H9 (cell line): ENCODE data around the gene SOD1. TPM values are rescaled to one million over a fixed set of nuclear protein-coding genes. Genes with fewer than 3 reads are reported as not detected.

Source experiments
- DNase-seq: peaks from one replicate; pipeline ENCODE4 v3.0.0-alpha.2; 2017
- H2AFZ ChIP-seq: one replicate; pipeline ENCODE4 v1.6.1; 2013; ENCODE audit warnings: mild to moderate bottlenecking, low read length, control low read depth, moderate library complexity
- H2AK5ac ChIP-seq: 2 replicates; pipeline ENCODE4 v1.6.1; 2013; ENCODE audit warnings: low read length, control low read depth, mixed read lengths; ENCODE audit not compliant: insufficient read length
- H2BK120ac ChIP-seq: one replicate; pipeline ENCODE4 v1.6.1; 2013; ENCODE audit warnings: low read depth, mild to moderate bottlenecking, low read length, control low read depth, inconsistent platforms; ENCODE audit not compliant: poor library complexity, severe bottlenecking
- H2BK12ac ChIP-seq: 2 replicates; pipeline ENCODE4 v1.6.1; 2013; ENCODE audit warnings: low read length, control low read depth, mixed read lengths, low read depth; ENCODE audit not compliant: insufficient read length
- H2BK15ac ChIP-seq: 2 replicates; pipeline ENCODE4 v1.6.1; 2013; ENCODE audit warnings: low read depth, low read length, control low read depth
- H2BK20ac ChIP-seq: one replicate; pipeline ENCODE4 v1.6.1; 2013; ENCODE audit warnings: low read depth, mild to moderate bottlenecking, low read length, control low read depth, inconsistent platforms; ENCODE audit not compliant: poor library complexity, severe bottlenecking
- H2BK5ac ChIP-seq: 2 replicates; pipeline ENCODE4 v1.6.1; 2013; ENCODE audit warnings: low read length, control low read depth, mixed read lengths; ENCODE audit not compliant: insufficient read length
- H3K14ac ChIP-seq: 2 replicates; pipeline ENCODE4 v1.6.1; 2013; ENCODE audit warnings: low read length, control low read depth; ENCODE audit not compliant: insufficient read depth
- H3K18ac ChIP-seq: 2 replicates; pipeline ENCODE4 v1.6.1; 2013; ENCODE audit warnings: low read depth, mild to moderate bottlenecking, mixed read lengths, low read length, control low read depth; ENCODE audit not compliant: insufficient read length
- H3K23ac ChIP-seq: 2 replicates; pipeline ENCODE4 v1.6.1; 2013; ENCODE audit warnings: low read length, control low read depth, mixed read lengths, low read depth; ENCODE audit not compliant: insufficient read length
- H3K23me2 ChIP-seq: 2 replicates; pipeline ENCODE4 v1.6.1; 2013; ENCODE audit warnings: low read depth, mild to moderate bottlenecking, mixed read lengths, low read length, control low read depth; ENCODE audit not compliant: insufficient read length, poor library complexity, severe bottlenecking
- H3K27ac ChIP-seq: 2 replicates; pipeline ENCODE4 v1.5.1; 2013; ENCODE audit warnings: low read length, control low read depth, mixed read lengths, low read depth; ENCODE audit not compliant: insufficient read length
- H3K27me3 ChIP-seq: 2 replicates; pipeline ENCODE4 v1.6.1; 2013; ENCODE audit warnings: low read length, control low read depth, inconsistent platforms; ENCODE audit not compliant: insufficient read depth
- H3K4ac ChIP-seq: 2 replicates; pipeline ENCODE4 v1.6.1; 2013; ENCODE audit warnings: low read depth, mild to moderate bottlenecking, control low read depth, inconsistent platforms, low read length, moderate library complexity
- H3K4me1 ChIP-seq: 2 replicates; pipeline ENCODE4 v1.6.1; 2013; ENCODE audit warnings: low read length, control low read depth, inconsistent platforms; ENCODE audit not compliant: insufficient read depth
- H3K4me2 ChIP-seq: 2 replicates; pipeline ENCODE4 v1.6.1; 2013; ENCODE audit warnings: low read length, control low read depth, mixed read lengths; ENCODE audit not compliant: insufficient read length, insufficient read depth
- H3K56ac ChIP-seq: 2 replicates; pipeline ENCODE4 v1.6.1; 2013; ENCODE audit warnings: low read depth, mild to moderate bottlenecking, mixed read lengths, low read length, control low read depth; ENCODE audit not compliant: insufficient read length
- H3K79me1 ChIP-seq: 2 replicates; pipeline ENCODE4 v1.6.1; 2013; ENCODE audit warnings: low read depth, mild to moderate bottlenecking, moderate library complexity, low read length, control low read depth, inconsistent platforms; ENCODE audit not compliant: insufficient read depth, poor library complexity, severe bottlenecking
- H3K79me2 ChIP-seq: 2 replicates; pipeline ENCODE4 v1.6.1; 2013; ENCODE audit warnings: low read length, control low read depth, inconsistent platforms; ENCODE audit not compliant: insufficient read depth
- H3K9ac ChIP-seq: 2 replicates; pipeline ENCODE4 v1.6.1; 2013; ENCODE audit warnings: low read length, control low read depth, mixed read lengths; ENCODE audit not compliant: insufficient read length; ENCODE audit errors: extremely low read depth
- H3K9me3 ChIP-seq: one replicate; pipeline ENCODE4 v1.6.1; 2013; ENCODE audit warnings: low read depth, low read length, inconsistent platforms; ENCODE audit not compliant: control insufficient read depth
- H3T11ph ChIP-seq: one replicate; pipeline ENCODE4 v1.6.1; 2013; ENCODE audit warnings: mild to moderate bottlenecking, low read length, control low read depth, inconsistent platforms
- H4K20me1 ChIP-seq: one replicate; pipeline ENCODE4 v1.6.1; 2013; ENCODE audit not compliant: control insufficient read depth, insufficient read length, insufficient read depth
- H4K5ac ChIP-seq: 2 replicates; pipeline ENCODE4 v1.6.1; 2013; ENCODE audit warnings: low read depth, mild to moderate bottlenecking, mixed read lengths, low read length, control low read depth; ENCODE audit not compliant: insufficient read length
- H4K8ac ChIP-seq: replicated peaks from 2 replicates; pipeline ENCODE4 v1.6.1; 2013; ENCODE audit warnings: low read length, control low read depth, mixed read lengths, low read depth; ENCODE audit not compliant: insufficient read length
- H4K91ac ChIP-seq: 2 replicates; pipeline ENCODE4 v1.6.1; 2013; ENCODE audit warnings: low read depth, mild to moderate bottlenecking, moderate library complexity, mixed read lengths, low read length, control low read depth; ENCODE audit not compliant: insufficient read length
- H3K27ac Mint-ChIP-seq, 3 experiments: 2 replicates in 2 of 3; 3 replicates in 1 of 3; pipeline ENCODE4 v1.8.0; 2020 to 2021; ENCODE audit warnings: mixed read lengths in 3 of 3, mild to moderate bottlenecking in 1 of 3, moderate library complexity in 1 of 3
- H3K27me3 Mint-ChIP-seq: 2 replicates; pipeline ENCODE4 v1.8.0; 2021; ENCODE audit warnings: low read depth, mild to moderate bottlenecking, moderate library complexity, mixed read lengths
- H3K36me3 Mint-ChIP-seq, 3 experiments: 2 replicates in 2 of 3; 3 replicates in 1 of 3; pipeline ENCODE4 v1.8.0; 2020 to 2021; ENCODE audit warnings: low read depth in 3 of 3, mixed read lengths in 3 of 3; ENCODE audit not compliant: insufficient read depth in 1 of 3
- H3K4me1 Mint-ChIP-seq, 2 experiments: 2 replicates each; pipeline ENCODE4 v1.8.0; 2020; ENCODE audit warnings: mixed read lengths in 2 of 2
- H3K4me3 Mint-ChIP-seq, 2 experiments: 2 replicates in 1 of 2; 3 replicates in 1 of 2; pipeline ENCODE4 v1.8.0; 2020 to 2021; ENCODE audit warnings: mild to moderate bottlenecking in 2 of 2, mixed read lengths in 2 of 2, moderate library complexity in 1 of 2
- H3K9me3 Mint-ChIP-seq, 2 experiments: 2 replicates in 1 of 2; 3 replicates in 1 of 2; pipeline ENCODE4 v1.8.0; 2020; ENCODE audit warnings: mild to moderate bottlenecking in 2 of 2, mixed read lengths in 2 of 2, moderate library complexity in 1 of 2
- CTCF ChIP-seq: fragments of 200-600 bp; sonication (generic); conservative IDR thresholded peaks from 3 replicates; pipeline ENCODE4 v1.8.0; 2021; ENCODE audit warnings: antibody characterized with exemption, mild to moderate bottlenecking
- WGBS: extraction: QIAGEN DNeasy Blood & Tissue Kit; methylation state at CpG from one replicate; pipeline ENCODE4 v1.1.7; 2013; ENCODE audit warnings: missing lambda C conversion rate, low lambda C conversion rate, mixed read lengths; ENCODE audit not compliant: insufficient read length; ENCODE audit errors: extremely low coverage; 5-methylcytosine and 5-hydroxymethylcytosine counted together
- total RNA-seq: library from RNA; stranded (reverse); gene quantifications from 2 replicates; pipeline ENCODE4 v1.2.1, GENCODE V29; 2021

Gene SOD1
- total RNA-seq, 1 experiment from 2014 or later: 201 TPM

DNA sequence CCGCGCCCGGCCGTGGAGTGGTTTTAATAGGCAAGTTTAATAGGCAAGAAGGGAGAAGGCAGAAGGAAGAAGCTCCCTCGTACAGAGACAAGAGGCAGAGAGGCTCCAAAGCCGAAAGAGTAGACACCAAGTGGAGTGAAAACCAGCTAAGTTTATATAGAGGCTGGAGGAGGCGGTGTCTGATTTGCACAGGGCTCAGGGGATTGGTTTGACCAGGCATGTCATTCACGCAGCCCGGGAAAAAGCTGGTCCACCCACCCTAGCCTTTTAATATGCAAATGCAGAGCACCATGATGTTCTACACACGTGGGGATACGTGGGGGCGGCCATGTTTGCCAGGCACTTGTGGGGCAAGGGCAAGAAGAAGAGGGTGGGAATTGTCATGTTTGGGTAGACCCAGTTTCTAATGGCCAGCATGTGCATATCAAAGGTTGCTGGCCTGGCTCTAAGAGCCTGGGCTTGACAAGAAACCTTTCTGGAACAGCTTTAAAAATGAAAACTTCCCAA is 18.0 kb upstream of the SOD1 start:
- H3K4me3 Mint-ChIP-seq: no peak overlapping the region
- Histone ChIP-seq H4K91ac (no peak overlapping the region), H3K56ac (no peak overlapping the region), H2BK120ac (no peak overlapping the region), H3K27me3 (no peaks in the 10 kb centered on the region), H2BK20ac (no peak overlapping the region), H2BK5ac (no peak overlapping the region), H3K18ac (no peak overlapping the region), H3K4ac (no peak overlapping the region), H3K9me3 (no peaks in the 10 kb centered on the region), H4K5ac (no peak overlapping the region), H4K8ac (no peak overlapping the region), H2AFZ (no peak overlapping the region), H3K79me1 (no peaks in the 10 kb centered on the region), H3T11ph (no peak overlapping the region), H3K4me1 (no peaks in the 10 kb centered on the region), H3K27ac (no peak overlapping the region), H2BK15ac (no peak overlapping the region), H2BK12ac (no peak overlapping the region), H2AK5ac (no peak overlapping the region), H3K23ac (no peak overlapping the region), H4K20me1 (no peaks in the 10 kb centered on the region), H3K23me2 (no peaks in the 10 kb centered on the region), H3K4me2 (no peak overlapping the region), H3K14ac (no peak overlapping the region), H3K79me2 (no peaks in the 10 kb centered on the region), H3K9ac (no peak overlapping the region)
- no peaks in the 10 kb centered on the region for H3K4me1 Mint-ChIP-seq
- no peaks in the 10 kb centered on the region for H3K27me3 Mint-ChIP-seq
- peaks cover 0 to 14% (median 2%) of the 10 kb centered on the region in 3 experiments; a peak in 1 of 7 replicates for H3K36me3 Mint-ChIP-seq
- H3K9me3 Mint-ChIP-seq: peaks cover 12 to 18% of the 10 kb centered on the region in 2 experiments
- no peak for TF ChIP-seq CTCF
- DNase-seq: no peak
- WGBS: no CpG with 5 or more reads among the region's 12 CpGs
- H3K27ac Mint-ChIP-seq: no peak overlapping the region; a peak in 1 of 7 replicates
